GM21619 (cell line): ENCODE results near the gene TBXAS1.
A peak's percentile ranks its signal among the peaks of the same experiment; 100 is the strongest.
"Not testable (repeated sequence)": the region's sequence is repeated elsewhere in the genome, so short reads cannot be mapped to it uniquely, and the experiment has no call there.

Experiments
- ATAC-seq: cut with Tn5 transposase; IDR thresholded peaks from one replicate; pipeline ENCODE4 v1.9.1; 2021; ENCODE audit not compliant: unreplicated experiment

Gene TBXAS1

GRCh38 chr7:139913021-139913844 lies 84.2 kb downstream of the TBXAS1 start:
- no peak for ATAC-seq

GRCh38 chr7:139913845-139914135 lies 84.7 kb downstream of the TBXAS1 start:
- ATAC-seq = no peak

DNA sequence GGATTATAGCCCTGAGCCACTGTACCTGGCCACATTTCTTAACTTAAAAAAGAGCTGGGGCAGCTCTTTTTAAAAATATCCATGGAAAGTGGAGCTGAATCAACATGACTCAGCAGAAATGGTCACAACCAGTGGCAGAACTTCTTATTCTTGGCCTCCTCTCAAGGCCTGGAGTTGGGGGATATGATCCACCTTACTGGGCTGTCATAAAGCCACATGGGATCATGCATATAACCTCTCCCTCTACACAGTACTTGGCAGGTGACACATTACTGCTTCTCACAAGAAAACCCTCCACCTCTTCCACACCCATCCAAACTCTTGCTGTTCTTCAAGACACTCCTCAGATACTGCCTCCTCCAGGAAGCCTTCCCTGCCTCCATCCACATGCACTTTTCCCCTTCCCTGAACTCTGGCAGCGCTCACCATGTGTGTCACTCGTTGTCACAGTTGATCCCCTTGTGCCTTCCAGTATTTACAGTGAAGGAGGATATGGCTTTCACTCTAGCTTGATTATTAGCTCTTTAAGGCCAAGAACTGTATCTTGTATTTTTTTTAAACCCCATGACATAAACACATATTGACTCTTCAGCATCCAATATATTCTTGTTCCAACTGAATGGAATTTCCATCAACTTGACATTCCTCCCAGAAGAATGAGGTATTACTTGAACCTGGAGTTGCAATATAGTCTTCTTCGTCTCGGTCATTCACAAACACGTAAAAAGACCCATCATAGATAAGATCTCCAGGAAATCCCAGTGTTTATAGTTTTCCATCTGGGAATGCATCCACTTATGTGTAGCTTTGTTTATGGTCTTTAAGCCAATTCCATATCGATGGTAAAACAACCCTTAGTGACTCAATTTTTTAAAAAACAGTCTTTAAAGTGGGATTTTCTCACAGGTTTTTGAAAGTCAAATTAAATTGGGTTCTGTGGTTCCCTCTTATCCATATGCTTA lies 85.5 kb downstream of the TBXAS1 start:
- no peak for ATAC-seq

DNA sequence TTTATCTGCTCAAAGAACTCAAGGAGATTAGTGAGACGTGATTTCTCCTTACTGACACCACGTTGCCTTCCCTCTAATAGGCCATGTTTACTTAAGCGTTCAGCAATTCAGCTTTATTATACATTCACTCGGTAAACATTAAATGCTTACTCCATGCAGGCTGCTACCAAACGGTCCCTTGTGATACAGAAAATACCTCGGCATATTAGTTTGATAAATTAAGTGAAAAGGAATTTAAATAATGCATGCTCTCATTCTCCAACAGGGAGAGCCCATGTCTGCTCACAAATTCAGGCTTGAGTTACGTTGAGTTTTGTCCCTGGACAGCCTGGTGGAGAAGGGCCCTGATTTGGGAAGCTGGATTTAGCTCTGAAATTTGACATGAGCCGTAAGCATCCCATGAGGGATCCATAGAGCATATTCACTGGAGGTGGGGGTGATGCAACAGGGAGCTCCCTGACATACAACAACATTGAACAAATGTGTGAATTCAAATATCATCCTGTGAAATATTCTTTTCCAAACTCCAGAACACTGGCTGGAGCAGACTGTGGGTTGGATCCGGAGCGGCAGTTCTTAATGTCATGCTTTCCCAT lies 86.3 kb downstream of the TBXAS1 start:
- ATAC-seq = no peak

GRCh38 chr7:139915864-139916716 lies 87.0 kb downstream of the TBXAS1 start:
- peak; percentile 88 for ATAC-seq

DNA sequence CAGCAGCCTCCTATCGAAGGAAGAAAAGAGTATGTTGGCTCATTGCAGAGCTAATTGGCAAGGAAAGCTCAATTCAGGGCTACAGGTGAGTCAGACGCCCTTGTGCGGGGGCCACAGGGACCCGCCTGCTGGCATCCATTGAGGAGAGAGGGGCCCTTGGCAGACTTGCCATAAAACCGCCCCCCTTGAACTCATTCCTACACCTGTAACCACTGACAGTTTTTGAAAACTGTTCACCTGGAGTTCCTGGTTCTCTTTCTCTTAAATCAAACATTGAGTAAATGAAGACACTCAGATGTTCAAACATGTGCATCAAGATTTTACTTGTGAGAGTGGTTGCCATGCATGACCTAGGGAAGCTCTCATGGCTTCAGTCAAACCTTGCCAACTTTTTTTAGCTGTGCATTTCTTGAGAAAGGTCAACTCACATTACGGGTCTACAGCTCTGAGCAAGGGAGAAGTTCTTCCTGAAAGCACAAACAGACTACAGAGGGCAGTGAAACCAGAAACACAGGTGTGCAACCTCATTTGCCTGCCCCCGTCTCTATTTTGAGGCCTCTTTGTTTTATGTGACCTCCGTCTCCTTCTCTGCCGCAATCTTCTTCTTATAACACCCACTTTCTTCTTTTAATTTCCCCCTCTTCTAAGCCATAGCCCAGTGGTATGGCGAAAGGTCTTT lies 87.8 kb downstream of the TBXAS1 start:
- ATAC-seq = peak; percentile 69

DNA sequence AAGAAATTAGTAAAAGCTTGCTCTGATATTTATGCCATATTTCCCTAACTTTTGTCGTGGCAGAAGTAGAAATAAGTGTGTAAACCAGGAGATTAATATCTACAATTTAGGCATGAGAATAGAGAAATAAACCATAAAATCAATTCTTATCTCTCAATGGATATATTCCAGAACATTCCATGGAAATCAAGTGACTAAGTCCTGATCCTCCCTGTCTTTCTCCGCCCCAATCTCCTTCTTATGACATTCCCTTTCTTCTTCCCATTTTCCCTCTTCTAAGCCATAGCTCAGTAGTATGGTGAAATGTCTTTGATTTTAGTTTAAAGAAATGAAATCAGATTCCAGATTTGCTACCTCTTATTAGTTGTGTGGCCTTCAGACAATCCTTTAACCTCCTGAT lies 88.8 kb downstream of the TBXAS1 start:
- no peak for ATAC-seq

GRCh38 chr7:139918480-139918879 lies 89.4 kb downstream of the TBXAS1 start:
- no peak for ATAC-seq

DNA sequence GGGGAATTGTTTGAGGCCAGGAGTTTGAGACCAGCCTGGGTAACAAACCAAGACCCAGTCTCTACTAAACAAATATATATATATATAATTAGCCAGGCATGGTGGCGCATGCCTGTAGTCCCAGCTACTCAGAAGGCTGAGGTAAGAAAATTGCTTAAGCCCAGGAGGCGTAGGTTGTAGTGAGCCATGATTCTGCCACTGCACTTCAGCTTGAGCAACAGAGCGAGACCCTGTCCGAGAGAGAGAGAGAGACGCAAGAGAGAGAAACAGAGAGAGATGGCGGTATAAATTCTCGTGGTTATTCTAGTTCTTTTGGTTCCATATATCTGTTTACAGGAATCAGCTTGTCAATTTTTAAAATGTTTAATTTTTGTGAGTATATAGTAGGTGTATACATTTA lies 94.0 kb downstream of the TBXAS1 start:
- no peak for ATAC-seq

GRCh38 chr7:139924461-139924860 lies 95.4 kb downstream of the TBXAS1 start:
- no peak for ATAC-seq

GRCh38 chr7:139929221-139929620 lies 100.2 kb downstream of the TBXAS1 start:
- not testable (repeated sequence) for ATAC-seq

DNA sequence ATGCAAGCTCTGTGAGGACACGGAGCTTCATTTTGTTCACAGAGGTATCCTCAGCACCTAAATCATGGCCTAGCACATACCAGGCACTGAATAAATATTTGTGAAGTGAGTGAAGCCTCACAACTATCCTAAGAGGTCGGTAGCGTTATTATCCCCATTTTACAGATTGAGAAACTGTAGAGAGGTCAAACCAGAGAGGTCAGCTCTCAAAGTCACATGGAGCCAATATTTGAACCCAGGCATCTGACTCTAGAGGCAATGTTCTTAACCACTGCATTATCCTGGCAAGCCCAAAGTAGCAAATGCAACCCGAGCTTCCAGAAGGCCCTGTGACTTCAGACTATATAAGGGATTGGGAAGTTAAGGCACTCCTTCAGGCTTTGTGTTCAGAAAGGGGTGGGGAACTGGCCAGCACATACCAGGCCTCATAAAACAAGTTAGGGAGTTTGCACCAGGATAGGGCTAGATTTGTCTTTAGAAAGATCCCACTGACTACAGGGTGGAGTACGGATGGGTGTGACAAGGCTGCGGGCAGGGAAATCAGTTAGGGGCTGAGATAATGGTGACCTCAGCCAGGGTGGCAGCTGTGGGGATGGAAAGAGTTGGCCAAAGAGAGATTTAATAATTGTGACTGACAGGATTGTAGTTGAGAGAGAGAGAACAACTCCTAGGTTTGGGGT lies 101.4 kb downstream of the TBXAS1 start:
- no peak for ATAC-seq

DNA sequence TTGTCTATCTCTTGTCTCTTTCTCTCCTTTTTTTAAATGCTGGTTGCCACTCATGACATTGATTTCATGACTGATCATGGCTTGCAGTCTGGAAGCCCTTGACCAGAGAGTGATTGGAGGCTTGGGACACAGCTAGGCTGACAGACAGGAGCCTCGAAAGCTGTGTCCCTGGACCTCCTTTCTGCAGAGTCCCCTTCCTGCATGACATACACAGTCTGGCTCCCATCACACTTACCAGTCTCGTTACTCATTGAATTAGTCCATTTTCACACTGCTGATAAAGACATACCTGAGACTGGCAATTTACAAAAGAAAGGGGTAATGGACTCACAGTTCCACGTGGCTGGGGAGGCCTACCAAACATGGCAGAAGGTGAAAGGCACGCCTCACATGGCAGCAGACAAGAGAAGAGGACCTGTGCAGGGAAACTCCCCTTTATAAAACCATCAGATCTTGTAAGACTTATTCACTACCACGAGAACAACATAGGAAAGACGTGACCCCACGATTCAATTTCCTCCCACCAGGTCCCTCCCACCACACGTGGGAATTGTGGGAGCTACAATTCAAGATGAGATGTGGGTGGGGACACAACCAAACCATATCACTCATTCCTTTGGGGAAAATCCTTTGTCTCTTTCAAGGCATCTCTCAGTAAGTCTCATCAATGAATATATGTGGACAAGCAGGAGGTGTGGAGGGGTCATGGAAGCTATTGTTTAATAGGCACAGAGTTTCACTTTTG lies 102.3 kb downstream of the TBXAS1 start:
- ATAC-seq = no peak

DNA sequence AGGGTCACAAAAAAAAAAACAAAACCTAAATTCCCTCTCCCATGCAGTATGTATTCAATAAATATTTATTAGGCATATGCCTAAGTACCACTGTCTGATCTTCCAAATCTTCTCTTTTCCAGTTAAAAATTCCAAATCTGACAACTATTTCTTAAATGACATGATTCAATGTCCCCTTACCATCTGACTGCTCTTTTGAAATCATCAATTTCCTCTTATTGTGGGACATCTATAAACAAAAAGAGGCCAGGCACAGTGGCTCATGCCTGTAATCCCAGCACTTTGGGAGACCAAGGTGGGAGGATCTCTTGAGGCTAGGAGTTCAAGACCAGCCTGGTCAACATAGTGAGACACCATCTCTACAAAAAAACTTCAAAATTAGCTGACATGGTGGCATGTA lies 103.5 kb downstream of the TBXAS1 start:
- ATAC-seq = no peak

DNA sequence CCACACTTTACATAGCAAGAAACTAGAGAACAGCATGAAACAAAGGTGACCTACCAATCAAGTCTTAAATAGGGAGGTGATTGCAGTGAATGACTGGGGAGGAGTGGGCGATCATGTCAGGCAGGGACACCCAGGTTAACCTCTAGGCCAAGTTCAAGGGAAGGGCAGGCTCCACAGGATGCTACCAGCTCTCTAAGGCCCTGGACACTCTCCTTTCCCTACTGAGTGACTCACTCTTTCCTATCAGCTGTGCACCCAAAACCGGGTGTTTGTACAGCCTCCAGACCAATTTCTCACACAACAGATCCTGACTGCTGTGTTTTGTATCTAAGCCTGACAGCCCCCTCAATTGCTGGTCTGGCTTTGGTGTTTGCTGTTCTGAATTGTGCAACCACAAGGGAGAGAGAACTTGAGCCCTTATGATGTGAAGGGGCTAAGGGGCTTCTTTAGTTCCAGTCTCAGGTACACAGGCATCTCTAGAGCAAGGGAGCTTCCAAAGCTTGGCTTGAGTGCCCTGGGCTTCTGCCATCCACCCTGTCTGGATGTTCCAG lies 107.8 kb downstream of the TBXAS1 start:
- no peak for ATAC-seq

DNA sequence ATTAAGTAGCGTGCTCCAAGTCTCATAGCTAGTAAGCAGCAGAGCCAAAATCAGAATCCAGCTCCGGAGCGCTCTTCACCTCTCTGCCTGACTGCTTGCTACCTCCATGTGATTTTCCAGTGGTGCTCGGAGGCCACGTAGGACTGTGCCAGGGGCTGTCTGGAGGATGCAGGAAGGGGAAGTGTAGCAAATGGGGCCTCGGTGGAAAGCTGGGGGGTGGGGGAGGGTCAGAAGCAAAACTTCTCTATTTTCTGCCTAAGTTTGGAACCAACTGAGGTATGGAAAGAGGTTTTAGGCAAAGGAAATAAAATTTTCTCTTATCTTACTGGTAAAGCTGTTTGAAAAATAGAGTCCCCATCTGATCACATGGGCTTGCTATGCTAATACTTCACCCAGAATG lies 108.7 kb downstream of the TBXAS1 start:
- ATAC-seq = no peak

- ATAC-seq = no peak
These were observed 111.8 kb downstream of the TBXAS1 start for GRCh38 chr7:139940866-139941265.

DNA sequence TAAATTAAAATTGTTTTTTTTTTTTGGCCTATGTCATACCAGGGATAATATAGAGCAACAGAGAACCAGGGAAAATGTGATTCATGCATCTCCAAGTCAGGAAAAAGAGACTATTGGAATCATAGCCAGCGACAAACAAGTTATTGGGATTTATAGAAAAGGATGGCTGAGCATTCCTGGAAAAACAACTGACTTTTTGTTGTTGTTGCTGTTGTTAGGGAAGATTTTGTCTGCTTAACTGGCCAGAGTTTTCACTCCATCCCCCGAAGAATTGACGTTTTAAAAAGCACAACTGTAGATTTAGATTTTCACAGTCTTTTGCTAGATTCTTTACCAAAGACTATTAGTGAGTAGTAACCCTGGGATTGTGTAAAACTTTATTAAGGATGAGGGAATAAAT lies 112.4 kb downstream of the TBXAS1 start:
- ATAC-seq = no peak

- ATAC-seq = no peak
These were observed 112.8 kb downstream of the TBXAS1 start for GRCh38 chr7:139941866-139942265.
